HG03064 (cell line): ENCODE data around the gene SENP1.

ENCODE experiments used
- ATAC-seq: cut with Tn5 transposase; IDR thresholded peaks from one replicate; pipeline ENCODE4 v1.9.1; 2021; ENCODE audit warnings: low read depth; ENCODE audit not compliant: unreplicated experiment

SENP1 gene

DNA sequence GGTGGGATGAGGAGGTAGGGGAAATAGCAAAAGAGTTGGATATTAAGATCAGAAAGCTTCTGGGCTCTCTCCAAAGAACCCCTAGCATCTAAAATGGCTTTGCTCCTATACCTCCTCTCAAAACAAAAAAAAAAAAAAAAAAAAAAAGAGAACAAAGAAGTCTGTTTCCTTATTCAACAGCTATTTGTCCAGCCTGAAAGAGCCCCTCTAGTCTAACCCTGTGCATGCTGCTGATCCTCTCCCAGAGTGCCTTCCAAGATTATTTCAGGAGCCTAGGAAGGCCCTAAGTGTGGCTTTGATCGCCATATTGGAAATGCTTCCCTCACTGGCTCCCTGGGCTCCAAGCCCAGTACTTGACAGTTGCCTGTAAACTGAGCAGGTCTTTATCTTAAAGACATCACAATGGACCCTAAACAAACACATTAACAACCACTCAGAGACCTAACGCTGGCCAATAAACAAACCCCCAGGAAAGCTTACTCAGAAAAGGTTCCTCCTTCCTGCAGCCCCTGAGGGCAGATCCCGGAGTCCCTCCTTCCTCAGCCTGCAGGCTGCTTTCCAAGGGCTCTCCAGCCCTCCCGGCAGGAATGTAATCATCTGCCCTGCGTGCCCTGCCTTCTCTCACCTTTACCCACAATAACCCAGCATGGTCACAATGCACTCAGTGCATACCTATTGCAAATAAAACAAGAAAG lies 84.2 kb downstream of the SENP1 start:
- ATAC-seq = no peak

DNA sequence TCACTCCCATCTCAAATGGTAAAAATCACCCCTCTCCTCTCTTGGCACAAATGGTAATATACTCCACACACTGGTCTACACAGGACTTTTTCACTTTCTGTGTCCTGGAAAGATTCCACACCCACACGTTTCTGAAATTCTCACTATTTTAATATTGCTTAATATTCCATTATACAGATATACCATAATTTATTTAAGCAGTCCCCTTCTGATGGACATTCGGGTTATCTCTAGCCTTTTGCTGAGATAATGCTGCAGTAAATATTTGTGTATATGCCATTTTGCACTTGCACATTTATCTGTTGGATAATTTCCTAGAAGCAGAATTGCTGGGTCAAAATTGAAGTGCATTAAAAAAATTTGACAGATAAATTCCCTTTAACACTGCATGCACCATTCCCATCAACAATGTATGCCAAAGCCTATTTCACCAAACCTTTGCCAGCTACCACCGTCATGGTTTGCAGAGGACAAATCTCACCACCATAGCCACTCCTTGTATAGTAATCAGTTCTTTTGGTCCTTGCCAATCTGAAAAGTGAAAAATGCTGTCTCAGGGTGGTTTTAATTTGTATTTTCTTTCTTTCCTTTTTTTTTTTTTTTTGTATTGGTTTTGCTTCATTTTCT lies 86.1 kb downstream of the SENP1 start:
- no peak for ATAC-seq

DNA sequence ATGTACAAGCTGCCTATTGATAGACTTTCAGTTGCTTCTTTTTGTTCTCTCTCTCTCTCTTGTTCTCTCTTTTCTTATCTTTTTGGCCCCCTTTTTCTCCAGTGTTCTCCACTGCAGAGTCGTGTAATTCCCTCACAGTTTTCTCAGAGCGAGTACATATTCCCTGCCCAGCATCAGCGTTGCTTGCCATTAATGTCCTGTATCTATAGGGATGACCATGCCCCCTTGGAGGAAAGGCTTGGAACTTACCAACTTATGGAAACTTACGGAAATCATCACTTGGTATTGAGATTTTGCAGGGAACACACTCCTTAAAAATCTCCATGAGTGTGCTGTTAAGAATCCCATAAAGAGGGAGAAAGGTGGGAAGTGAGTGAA lies 87.3 kb downstream of the SENP1 start:
- no peak for ATAC-seq

DNA sequence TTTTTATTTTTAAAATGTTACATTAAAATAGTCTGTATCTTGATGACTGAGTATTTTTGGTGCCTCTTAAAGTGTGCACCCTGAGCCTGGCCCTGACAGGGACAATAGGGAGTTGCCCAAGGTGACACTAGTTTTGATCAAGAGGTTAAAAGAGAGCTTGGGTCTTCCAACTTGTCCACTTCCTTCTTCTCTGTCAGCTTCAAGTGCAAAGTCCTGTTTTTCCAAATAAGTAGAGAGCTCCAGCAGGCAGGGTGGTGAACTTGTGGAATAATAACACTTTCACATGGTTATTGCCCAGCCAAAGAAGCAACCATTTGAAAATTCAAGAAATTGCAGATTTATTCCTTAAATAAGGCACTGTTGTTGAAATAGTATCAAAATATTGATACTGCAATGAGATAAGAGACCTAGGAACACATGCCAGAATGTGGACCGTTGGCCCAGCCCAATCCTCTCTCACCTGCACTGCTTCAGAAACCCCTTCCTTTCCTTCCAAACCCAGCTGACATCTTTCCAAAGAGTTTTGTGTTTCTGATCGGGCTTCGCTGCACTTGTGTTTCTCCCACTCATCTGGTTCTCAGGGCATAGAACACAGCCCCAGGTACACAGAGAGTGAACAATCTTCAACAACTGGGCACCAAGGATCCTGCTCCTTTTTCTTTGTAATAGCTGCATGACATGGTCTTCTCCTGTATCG lies 87.8 kb downstream of the SENP1 start:
- ATAC-seq = no peak

DNA sequence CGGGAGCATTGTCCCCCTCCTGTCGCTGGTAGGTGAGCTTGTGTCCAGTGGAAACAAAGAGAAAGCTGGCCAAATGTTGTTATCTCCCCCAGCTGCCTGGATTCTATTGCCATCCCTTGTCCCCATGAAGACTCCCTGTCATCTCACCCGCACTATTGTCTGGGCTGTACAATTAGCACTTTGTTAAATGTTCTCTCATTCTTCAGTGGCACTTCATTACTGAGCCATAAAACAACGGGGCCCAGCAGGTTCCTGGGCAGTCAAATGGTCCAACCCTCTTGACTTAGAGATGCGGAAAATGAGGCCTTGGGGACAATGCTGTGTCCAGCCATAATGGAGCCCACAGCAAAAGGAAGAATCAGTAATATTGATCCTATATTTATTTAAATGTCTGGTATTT lies 88.4 kb downstream of the SENP1 start:
- no peak for ATAC-seq

DNA sequence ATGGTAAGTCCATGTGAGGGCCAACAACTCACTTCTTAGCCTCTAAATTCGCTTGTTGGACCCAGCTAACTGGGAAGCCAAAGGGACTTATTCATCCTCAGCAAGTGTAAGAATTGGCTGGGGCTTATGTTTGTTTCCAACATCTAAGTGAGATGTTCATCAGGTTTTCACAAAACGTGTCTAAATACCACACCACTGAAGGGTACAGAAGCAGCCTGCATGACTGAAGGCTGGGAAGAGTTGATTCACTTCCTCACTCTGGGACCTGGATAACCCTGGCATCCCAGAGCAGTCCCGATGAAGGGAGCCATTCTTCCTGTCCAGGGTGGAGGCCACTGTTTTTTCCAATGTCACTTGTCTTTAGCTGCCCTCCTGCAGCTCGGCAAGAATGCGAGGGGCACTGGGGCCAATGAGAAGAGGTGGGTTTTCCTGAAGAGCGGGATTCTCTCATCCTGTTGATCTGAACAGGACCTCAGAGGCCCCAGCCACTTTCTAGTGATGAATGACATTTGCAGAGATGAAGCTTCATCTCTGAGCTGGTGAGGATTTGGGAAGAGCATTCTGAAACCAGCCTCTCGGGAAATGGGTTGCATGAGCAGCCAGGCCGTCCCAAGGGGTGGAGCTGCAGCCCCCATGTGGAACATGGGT lies 89.4 kb downstream of the SENP1 start:
- ATAC-seq = no peak

DNA sequence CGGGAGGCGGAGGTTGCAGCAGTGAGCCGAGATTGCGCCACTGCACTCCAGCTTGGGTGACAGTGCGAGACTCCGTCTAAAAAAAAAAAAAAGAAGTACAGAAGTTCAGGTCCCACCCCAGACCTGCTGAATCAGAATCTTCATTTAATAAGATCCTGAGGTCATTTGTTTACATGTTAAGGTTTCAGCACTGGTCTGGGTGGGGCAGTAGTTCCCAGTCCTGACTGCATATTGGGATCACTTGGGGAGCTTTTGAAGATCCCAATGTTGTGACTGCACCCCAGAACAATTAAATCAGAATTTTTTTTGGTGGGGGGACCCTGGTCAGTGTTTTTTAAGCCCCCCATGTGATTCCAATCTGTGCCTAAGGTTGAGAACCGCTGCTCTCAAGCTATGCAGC lies 89.9 kb downstream of the SENP1 start:
- no peak for ATAC-seq

DNA sequence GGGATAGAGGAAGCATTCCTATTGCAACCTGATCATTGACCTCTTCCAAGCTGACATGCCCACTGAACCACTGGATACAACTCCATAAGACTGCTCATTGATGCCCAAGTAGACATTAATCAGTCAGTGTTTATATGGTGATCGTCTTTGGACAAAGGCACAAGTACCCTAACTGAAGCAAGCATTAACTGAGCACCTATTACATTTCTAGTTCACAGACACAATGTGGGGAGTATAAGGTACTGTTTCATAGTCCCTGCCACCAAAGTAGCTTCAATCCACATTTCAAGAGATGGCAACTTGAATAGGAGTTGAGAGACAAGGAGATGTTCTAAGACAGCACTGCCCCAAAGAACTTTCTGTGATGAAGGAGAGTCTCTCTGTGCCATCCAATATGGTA lies 90.8 kb downstream of the SENP1 start:
- no peak for ATAC-seq

DNA sequence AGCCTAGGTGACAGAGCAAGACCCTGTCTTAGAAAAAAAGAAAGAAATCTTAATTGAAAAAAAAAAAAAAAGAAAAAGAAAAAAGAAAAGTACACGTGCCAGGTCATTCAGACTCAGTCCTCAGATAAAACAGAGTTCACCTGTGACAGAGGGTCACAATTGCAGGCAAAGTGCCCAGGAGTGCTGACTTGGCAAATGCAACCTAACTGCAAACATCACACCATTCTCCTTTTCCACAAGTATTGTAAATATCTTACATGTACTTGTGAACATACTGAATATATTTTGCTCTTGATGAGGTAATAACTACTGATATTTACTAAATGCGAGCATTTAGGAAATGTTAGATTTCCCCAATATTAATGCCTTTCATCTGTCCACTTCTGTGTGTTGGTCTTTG lies 92.6 kb downstream of the SENP1 start:
- ATAC-seq = no peak

DNA sequence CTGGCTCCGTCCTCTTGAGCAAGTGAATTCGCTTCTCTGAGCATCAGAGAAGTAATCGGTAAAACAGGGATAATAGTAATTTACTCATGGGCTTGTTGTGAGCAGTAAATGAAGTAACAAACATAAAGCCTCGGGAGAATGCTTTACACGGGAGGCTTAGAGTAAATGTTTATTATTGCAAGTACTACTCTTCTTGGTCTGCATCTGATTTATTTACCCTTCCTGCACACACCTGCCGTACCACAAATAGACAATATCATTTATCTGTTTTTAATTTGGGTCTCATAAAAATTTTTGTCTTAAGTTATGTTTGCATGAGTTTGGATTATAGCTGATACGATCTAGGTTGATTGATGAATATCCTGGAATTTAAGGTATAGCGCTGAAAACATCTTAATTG lies 93.8 kb downstream of the SENP1 start:
- no peak for ATAC-seq

DNA sequence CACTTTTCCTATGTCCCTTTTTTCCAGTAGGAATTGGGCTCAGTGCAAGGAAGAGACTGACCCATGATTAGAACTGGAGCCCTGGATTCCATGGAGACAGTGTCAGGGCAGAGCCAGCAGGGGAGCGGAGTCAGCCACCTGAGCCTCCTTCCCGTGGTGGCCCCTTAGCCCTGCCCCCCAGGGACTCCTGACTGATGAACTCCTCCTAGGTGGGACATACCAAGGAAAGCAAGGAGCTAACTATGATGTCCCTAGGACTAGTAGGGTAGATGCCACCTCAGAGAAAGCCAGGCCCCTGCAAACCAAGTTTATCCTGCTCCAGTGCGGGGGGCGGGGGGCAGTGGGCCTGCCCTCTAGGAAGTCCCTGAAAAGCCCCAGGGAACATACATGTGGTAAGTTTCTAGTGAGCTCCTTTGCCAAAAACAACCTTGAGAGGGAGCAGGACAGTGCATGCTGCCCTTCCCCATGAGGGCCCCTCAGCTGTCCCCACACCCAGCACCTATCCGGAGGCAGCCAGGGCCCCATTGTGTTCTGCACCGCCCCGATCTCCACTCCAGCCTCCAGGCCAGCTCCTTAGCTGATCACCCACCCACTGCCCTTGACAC lies 95.4 kb downstream of the SENP1 start:
- ATAC-seq = no peak

DNA sequence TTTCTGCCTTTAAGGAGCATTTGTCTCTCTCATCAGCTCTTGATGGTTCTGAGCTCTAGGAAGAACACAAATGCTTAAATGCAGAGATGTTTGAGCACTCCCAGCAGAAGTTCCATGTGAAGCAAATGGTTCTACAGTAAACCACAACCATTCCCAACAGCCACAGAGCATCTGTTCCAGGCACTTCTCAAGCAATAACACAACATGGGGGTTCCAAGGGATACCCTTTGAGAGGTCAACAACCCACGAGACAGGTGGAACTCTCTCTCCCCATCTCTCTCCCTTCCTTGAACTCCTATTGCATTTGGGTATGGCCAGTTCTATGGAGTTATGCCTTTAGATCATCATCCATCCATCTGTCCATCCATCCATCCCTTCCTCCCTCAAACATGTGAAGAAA lies 96.4 kb downstream of the SENP1 start:
- ATAC-seq = no peak

DNA sequence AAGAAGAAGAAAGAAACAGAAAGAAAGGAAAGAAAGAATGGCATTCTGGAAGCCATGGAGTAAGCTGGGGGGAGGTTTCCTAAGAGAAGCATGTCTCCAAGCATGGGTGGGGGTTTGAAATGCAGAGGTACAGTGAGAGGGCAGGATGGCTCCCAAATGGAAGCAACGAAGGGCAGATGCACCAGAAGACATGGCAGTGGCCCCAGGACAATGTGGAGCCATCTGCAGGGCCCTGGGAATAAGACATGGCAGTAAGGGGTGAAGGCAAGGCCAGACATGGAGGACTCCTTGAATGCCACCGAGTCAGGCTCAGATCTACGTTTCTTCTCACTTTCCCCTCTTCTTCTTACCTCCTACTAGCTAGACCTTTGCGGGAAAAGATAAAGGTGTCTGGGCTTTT lies 96.9 kb downstream of the SENP1 start:
- no peak for ATAC-seq

DNA sequence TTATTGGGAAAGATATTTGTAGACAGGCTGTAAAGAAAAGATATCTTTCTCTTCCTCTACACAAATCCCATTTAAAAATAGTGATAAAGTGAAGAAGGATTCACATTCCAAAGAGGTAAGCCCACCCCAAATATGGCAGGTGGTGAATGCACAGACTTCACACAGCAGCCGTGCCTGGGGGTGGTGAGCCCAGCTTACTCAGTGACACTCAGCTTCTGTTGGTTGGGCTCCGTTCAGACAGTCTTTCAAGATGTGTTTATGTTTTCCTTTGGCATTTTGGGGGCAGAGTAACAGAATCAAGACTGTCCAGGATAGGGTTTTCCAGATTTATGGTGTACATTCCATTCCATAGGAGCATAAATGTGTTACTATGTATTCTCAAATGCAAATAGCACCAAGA lies 97.5 kb downstream of the SENP1 start:
- no peak for ATAC-seq

DNA sequence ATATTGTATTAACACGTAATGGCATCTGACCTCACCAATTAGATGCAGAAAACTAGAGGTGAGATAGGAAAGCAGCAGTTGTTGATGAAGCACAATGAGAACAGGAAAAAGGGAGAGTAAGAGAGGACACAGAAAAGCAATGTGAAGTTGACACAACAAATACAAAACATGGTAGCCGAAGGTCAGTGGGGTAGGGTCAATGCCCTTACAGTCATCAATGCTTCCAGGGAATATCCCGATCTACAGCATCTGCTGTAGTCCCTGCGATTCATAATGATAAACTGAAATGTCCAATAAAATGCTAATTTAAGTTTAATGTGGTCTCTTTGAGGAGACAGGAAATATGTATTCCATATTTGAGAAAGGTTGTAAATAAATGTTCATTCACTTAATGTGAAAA lies 98.7 kb downstream of the SENP1 start:
- no peak for ATAC-seq

DNA sequence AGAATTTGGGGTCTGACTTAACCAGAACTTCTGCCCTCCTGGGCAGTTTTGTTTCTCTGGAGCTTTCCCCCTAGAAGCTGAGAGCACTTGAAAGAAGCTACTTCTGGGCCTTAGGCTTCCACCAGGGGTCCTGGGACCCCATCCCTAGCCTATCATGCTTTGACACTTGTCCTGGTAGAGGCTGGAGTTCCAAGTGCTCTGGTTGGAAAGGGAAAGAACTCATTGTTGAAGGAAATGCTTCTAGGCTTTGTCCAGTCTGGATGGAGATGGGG lies 100.2 kb downstream of the SENP1 start:
- ATAC-seq = no peak

DNA sequence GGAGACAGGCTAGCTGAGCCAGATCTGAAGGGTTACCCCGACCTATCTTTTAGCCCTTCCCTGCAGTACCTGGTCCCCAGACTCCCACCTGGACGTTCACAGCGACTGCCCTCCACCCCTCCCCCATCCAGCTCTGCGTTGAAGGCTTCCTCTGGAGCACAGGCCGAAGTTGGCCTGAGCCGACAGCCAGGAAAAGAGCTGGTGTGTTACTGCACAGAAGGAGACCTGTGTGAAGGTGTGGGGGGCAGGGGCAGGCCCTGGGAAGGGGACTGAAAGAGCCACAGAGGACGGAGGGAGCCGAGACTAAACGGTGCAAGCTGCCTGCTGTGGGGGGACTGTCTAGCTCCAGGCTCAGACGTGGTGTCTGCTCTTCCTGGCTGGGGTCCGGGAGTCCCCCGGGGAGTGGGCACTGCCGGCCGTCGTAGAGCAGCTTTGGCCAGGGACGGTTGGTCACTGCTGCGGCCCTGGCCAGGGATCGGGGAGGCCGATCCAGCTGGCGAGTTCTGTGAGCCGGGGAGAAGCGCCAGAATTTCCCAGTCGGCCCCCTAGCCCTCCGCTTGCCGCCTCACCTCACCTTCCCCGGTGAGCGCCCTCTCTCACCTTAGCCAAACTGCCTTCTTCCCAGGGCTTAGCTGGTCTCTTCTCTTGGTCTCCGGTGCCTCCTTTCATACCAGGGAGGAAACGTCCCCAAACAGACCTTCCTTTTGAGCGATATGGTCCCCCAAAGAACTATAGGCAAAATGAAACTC lies 100.7 kb downstream of the SENP1 start:
- ATAC-seq = no peak

DNA sequence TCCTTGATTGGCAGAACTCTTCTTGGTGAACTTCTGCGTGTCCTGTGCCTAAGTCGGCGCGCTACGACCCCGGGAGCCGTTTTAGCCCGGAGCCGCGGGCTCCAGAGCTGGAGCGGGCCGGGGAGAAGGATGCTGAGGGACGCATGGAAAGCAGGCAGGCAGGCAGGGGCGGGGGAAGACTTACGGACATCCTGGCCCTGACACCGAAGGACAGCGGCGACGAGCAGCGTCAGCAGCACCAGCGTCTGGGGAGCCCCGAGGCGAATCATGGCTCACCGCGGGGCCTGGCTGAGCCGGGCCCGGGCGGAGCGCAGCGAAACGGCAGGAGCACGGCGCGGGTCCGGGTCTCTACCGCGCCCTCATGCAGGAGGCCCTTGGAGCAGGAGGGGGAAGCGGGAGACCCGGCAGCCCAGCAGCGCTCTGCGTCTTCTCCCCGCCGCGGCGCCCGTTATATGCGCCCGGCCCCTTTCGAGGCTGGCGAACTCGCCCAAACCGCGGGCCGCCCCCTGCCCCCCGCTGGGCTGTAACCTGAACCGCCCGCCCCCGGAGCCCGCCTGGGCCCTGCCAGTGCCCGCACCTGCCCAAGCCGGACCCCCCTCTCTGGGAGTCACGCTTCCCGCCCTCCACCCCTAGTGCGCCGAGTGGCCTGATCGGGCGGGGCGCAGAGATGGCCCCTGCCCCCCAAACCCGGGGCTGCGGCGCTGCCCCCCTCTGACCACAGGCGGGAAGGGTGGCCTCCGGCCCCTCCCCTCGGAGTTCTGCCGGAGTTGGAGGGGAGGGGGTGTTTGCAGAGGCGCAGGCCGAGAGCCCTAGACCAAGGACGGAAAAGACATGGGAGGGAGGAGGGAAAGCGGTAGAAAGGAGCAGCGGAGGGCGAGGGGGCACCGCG lies 101.6 kb downstream of the SENP1 start, which contains the start of gene COL2A1:
Gene COL2A1 (minus strand): TSS at position 424 of the 889 bp plus-strand sequence. CDS start 155 bp downstream, at position 269.
- no peak for ATAC-seq

DNA sequence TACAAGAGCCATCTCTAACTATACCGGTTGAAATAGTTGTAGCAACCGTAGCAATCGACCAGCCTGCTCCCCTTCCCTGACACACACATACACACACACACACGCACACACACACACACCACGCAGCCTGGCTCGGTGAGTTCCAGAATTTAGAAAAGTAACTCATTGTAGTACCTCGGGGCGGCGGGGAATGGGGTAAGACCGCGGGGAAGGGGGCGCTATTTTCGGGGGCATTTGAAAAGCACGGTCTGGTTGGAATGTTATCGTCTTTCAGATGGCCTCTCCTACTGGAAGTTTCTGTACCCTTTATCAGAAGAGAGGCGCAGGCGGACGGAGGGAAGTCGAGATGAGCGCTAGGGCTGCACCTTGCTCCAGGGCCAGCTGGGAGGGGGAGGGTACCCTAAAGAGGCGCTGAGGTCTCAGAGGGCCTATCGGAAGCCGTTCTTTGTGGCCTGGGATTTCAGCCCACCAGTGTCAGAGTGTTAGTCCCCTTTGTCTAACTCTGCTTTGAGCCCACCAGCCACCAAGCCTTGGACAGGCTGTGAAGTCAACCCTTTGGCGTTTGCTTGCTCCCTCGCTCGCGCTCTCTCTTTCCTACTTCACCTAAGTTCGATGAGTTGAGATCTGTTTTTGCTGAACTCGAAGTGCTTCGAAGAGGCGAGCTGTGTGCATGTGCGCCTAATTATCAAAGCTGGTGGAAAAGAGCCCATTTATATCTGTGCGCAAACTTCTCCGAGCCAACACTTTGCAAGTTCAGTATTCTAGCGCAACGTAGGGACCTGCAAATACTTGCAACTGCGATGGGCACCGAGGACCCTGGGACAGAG lies 102.4 kb downstream of the SENP1 start:
- ATAC-seq = no peak
